ENCODE data around the gene RPL26. TPM values are rescaled to one million over a fixed set of nuclear protein-coding genes. Genes with fewer than 3 reads are reported as not detected.
"Not testable (repeated sequence)": the region's sequence is repeated elsewhere in the genome, so short reads cannot be mapped to it uniquely, and the experiment has no call there.

Gene RPL26
- total RNA-seq, 2 donors from 2014 or later: 1,739 to 2,129 TPM

DNA sequence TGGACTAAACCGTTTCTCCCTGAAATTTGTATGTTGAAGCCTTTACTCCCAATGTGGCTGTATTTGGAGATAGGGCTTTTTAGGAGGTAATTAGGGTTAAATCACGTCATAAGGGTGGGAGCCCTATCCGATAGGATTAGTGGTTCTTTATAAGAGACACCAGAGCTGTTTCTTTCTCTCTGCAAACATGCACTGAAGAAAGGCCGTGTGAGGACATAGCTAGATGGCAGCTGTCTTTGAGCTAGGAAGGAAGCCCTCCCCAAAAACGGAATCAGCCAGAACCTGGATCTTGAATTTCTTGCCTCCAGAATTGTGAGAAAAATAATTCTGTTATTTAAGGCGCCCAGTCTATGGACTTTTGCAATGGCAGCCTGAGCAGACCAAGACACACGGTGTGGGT is 29.3 kb downstream of the RPL26 start:
- Mint-ChIP-seq H3K4me3 (no peak overlapping the region), H3K9me3 (peaks cover 4% of the 10 kb centered on the region), H3K36me3 (ENCODE audit: low read depth) (peaks cover 4% of the 10 kb centered on the region), H3K4me1 (peaks cover 4% of the 10 kb centered on the region), H3K27ac (no peak overlapping the region), H3K27me3 (ENCODE audit: insufficient read depth) (no peaks in the 10 kb centered on the region)
- peaks cover 4% of the 10 kb centered on the region for H3K9me3 ChIP-seq (ENCODE audit: control insufficient read depth, low read length)
- H3K9ac ChIP-seq (ENCODE audit: extremely low read depth, low read length, poor library complexity, severe bottlenecking): no peak overlapping the region
- no peak overlapping the region for H3K27ac ChIP-seq (ENCODE audit: low read depth, low read length)
- H3K27me3 ChIP-seq (ENCODE audit: control insufficient read depth, insufficient read depth, low read length, poor library complexity, severe bottlenecking): no peaks in the 10 kb centered on the region
- no peaks in the 10 kb centered on the region for H3K4me1 ChIP-seq (ENCODE audit: control insufficient read depth, insufficient read depth, low read length)
- TF ChIP-seq CTCF (conservative IDR thresholded peaks at IDR 0.05): no peak
- H3K4me3 ChIP-seq (ENCODE audit: low read length): no peak overlapping the region
- DNase-seq: no peak
- WGBS, 2 experiments (ENCODE audit: insufficient coverage in 1 of 2, insufficient read length in 1 of 2): 88 to 90% methylated on average over 5 to 7 of the region's 7 CpGs
- no peaks in the 10 kb centered on the region for H3K36me3 ChIP-seq (ENCODE audit: control insufficient read depth, insufficient read depth, low read length)

- 86 to 91% methylated on average over 7 of the region's 7 CpGs for WGBS, 2 experiments (ENCODE audit: insufficient coverage in 1 of 2, insufficient read length in 1 of 2)
These were observed 32.7 kb downstream of the RPL26 start for GRCh38 chr17:8350339-8350738.

DNA sequence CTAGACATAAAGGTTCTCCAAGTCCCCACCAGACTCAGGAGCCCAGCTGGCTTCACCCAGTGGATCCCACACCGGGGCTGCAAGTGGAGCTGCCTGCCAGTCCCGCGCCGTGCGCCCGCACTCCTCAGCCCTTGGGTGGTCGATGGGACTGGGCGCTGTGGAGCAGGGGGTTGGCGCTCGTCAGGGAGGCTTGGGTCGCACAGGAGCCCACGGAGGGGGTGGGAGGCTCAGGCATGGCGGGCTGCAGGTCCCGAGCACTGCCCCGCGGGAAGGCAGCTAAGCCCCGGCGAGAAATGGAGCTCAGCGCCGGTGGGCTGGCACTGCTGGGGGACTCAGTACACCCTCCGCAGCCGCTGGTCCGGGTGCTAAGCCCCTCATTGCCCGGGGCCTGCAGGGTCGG is 36.0 kb downstream of the RPL26 start:
- H3K9me3 Mint-ChIP-seq; H3K27me3 Mint-ChIP-seq (ENCODE audit: insufficient read depth); H3K27ac Mint-ChIP-seq; H3K36me3 ChIP-seq (ENCODE audit: control insufficient read depth, insufficient read depth, low read length); H3K27me3 ChIP-seq (ENCODE audit: control insufficient read depth, insufficient read depth, low read length, poor library complexity, severe bottlenecking); H3K4me1 ChIP-seq (ENCODE audit: control insufficient read depth, insufficient read depth, low read length); H3K9me3 ChIP-seq (ENCODE audit: control insufficient read depth, low read length); DNase-seq; H3K36me3 Mint-ChIP-seq (ENCODE audit: low read depth); H3K9ac ChIP-seq (ENCODE audit: extremely low read depth, low read length, poor library complexity, severe bottlenecking); H3K27ac ChIP-seq (ENCODE audit: low read depth, low read length); H3K4me3 ChIP-seq (ENCODE audit: low read length): not testable (repeated sequence)
- Mint-ChIP-seq H3K4me1 (peaks cover 20% of the 10 kb centered on the region), H3K4me3 (peak overlapping the region; percentile 51)
- WGBS, 2 experiments (ENCODE audit: insufficient coverage in 1 of 2, insufficient read length in 1 of 2): 94 to 100% methylated on average over 2 to 19 of the region's 25 CpGs

More at GRCh38 chr17:8350339-8350738, 32.7 kb downstream of the RPL26 start:
- Mint-ChIP-seq H3K9me3 (no peaks in the 10 kb centered on the region), H3K4me1 (peaks cover 18% of the 10 kb centered on the region), H3K36me3 (ENCODE audit: low read depth) (no peaks in the 10 kb centered on the region), H3K27ac (no peak overlapping the region), H3K4me3 (no peak overlapping the region), H3K27me3 (ENCODE audit: insufficient read depth) (no peaks in the 10 kb centered on the region)
- Histone ChIP-seq H3K27ac (ENCODE audit: low read depth, low read length) (no peak overlapping the region), H3K4me1 (ENCODE audit: control insufficient read depth, insufficient read depth, low read length) (peaks cover 6% of the 10 kb centered on the region), H3K4me3 (ENCODE audit: low read length) (no peak overlapping the region), H3K36me3 (ENCODE audit: control insufficient read depth, insufficient read depth, low read length) (no peaks in the 10 kb centered on the region), H3K9ac (ENCODE audit: extremely low read depth, low read length, poor library complexity, severe bottlenecking) (no peak overlapping the region), H3K9me3 (ENCODE audit: control insufficient read depth, low read length) (no peaks in the 10 kb centered on the region), H3K27me3 (ENCODE audit: control insufficient read depth, insufficient read depth, low read length, poor library complexity, severe bottlenecking) (no peaks in the 10 kb centered on the region)
- no peak for DNase-seq
- no peak for TF ChIP-seq CTCF (conservative IDR thresholded peaks at IDR 0.05)

Data from endodermal cell (in vitro differentiated cells).